Body of pancreas (tissue), 4 donors: ENCODE data around the gene ANKS1B.

Experiments
- CTCF ChIP-seq, 7 experiments: fragments of 450-650 bp in 4 of 7; fragments of 200-600 bp in 3 of 7; sonication (generic) in 3 of 7; IDR thresholded peaks; one replicate each; pipeline ENCODE4 v1.5.1; 2016 to 2019; ENCODE audit warnings: antibody characterized with exemption in 7 of 7
- POLR2A ChIP-seq, 3 donors: fragments of 450-650 bp; IDR thresholded peaks; one replicate each; pipeline ENCODE4 v1.6.1; 2016; ENCODE audit warnings: antibody characterized with exemption in 3 of 3, mild to moderate bottlenecking in 2 of 3

- no peak for TF ChIP-seq CTCF (IDR thresholded peaks at IDR 0.05)
- TF ChIP-seq POLR2A (IDR thresholded peaks at IDR 0.05): no peak
Measured at GRCh38 chr12:99433155-99433554, 551.6 kb downstream of the ANKS1B start.
